ENCODE results near the gene ABHD17B.

Gene ABHD17B

DNA sequence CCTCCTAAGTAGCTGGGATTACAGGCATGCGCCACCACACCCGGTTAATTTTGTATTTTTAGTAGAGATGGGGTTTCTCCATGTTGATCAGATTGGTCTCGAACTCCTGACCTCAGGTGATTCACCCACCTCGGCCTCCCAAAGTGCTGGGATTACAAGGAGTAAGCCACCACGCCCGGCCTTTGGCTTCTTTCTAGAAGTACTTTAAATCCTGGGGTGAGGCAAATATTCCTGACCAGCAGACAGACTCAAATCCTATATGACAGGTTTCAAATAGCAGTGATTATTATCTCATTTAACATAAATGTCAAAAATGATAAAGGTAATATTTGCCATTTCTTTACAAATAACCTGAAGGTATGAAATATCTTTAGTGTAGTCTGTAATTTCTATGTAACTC, 35.6 kb downstream of the ABHD17B start:
- no peak for DNase-seq

GRCh38 chr9:71863631-71864030, 47.4 kb downstream of the ABHD17B start:
- DNase-seq, result no peak

DNA sequence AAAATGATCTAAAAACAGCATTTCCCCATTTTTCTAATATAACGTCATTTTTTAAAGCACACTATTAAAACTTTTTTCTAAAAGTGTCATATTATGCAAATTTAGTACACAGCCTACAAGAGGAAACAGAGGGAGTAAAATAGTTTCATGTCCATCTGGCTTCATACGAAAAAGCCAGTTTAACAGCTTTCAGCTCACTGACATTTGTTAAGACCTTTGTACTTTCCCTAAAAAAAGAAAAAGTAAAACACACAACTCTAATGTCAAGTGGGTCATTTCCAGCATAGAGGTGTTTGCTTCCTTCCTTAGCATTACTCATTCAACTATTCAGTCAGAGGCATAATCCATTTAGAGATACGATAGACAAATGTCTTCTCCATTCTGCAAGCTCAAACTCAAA, 49.4 kb downstream of the ABHD17B start:
- DNase-seq, result no peak

DNA sequence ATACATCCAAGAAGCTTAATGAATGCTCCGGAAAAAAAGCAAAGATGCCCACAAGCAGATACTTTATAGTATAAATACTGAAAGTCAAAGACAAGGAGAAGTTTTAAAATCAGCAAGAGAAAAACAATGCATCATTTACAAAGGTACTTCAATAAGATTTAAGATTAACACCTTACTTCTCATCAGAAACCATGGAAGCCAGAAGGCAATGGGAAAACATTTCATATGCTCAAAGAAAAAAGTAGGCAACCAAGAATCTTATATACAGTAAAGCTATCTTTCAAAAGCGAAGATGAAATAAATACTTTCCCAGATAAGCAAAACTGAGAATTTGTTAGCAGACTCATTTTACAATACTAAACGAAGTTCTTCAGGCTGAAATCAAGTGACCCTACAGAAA, 51.1 kb downstream of the ABHD17B start:
- no peak for DNase-seq

- no peak for DNase-seq
Measured at GRCh38 chr9:71858812-71859211, 52.2 kb downstream of the ABHD17B start.

DNA sequence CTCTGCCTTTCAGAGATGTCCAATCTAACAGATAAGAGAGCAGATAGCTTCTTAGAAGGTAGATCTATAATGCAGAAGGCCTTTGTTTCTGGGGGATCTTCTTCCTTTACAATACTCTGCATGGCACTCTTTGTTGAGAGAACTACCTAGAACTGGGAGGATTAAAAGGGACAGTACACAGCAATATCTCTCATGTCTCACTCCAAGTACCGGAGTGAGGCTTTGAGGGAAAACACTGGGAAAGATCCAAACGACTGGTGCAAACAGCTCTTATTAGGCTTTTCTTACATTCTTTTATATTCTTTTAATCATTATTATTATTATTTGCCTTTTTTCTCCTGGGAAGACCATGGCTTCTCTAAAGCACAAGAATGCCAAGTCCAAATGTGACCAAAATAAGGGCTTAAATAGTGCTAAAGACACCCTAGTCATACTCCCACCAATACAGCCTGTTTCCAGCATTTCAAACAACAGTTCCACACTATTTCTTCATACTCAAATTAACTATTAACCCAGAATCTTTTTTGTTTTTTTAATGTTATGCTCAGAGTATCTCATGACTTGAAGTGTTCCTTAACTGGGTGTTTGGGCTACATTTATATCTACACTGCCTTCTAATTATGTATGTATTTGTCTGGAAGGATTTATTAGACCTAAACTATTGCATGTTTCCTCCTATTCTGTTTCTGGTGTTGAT, 52.7 kb downstream of the ABHD17B start:
- no peak for DNase-seq

DNA sequence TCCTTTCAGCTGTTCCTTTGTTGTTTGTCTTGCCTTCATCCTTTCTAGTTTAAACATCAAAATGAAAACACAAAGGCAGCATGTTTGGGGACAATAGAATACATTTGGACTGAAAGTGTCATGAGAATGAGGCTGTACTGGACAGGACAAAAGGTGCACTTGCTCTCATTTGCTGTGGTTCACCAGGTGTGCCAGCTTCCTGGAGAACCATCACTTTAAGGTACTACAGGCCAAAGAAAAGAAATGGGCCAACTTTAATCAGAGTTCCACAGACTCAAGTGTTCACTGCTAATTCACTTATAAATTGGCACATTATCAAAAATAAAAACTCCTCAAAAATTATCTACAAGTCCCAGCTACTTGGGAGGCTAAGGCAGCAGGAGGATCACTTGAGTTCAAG, 53.8 kb downstream of the ABHD17B start:
- peak; percentile 48 for DNase-seq

DNA sequence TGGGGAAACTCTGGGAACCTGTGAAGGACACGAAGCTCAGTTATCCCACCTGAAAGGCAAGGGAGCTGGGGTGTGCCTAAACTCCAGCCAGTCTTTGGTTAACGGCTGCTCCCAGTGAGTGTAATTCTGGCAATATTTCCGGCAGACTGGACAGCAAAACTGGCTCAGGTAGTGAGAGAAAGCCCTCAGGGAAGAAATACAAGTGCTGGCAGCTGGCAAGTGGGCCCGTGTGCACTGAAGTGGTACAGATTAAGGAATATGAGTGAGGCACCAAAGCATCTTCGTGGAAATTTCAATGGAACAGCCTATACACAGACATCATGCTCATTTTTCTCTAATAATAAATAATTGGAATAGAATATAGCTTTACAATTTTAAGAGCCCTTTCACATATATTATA, 56.2 kb downstream of the ABHD17B start:
- DNase-seq, result no peak

GRCh38 chr9:71853084-71853483, 57.9 kb downstream of the ABHD17B start:
- DNase-seq, result no peak

GRCh38 chr9:71850996-71851395, 60.0 kb downstream of the ABHD17B start:
- DNase-seq, result no peak

- DNase-seq, result no peak
Measured at GRCh38 chr9:71847892-71848291, 63.1 kb downstream of the ABHD17B start.

DNA sequence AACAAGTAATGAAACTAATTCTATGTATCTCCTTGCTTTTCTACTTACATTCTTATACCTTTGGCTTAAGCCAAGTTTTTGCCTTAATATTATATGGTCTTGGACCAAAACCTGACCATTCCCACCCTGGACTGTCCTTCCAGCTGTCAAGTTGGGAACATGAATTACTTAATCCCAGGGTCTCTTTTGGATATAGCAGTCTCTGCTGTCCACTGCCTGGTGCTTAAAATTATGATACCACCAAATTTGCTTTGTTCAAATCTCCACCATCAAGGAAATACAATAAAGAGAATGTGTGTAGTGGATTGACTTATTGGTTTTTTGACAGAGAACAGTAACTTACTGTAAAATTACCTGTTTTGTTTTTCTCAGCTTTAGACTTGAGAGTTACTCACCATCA, 66.2 kb downstream of the ABHD17B start:
- no peak for DNase-seq

GRCh38 chr9:71839668-71840067, 71.3 kb downstream of the ABHD17B start:
- DNase-seq, result no peak

- DNase-seq, result no peak
Measured at GRCh38 chr9:71835596-71835995, 75.4 kb downstream of the ABHD17B start.

- no peak for DNase-seq
Measured at GRCh38 chr9:71830929-71831328, 80.1 kb downstream of the ABHD17B start.

DNA sequence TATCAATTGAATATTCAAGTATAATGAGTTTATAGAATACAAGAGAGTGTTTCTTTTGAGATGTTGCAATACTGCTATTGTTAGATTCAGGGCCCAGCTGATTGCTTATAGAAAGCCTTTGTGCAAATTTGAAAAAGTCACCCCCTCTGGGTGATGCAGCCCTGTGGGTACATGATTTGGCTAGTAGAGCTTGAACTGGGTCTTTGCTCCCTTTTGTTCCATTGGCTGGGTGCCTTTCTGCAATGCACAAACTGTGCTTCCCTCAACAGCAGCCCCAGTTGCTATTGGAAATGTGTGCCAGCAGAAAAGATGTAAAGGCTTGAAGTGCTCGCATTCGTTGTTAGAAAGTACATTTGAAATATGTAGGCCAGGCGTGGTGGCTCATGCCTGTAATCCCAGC, 80.8 kb downstream of the ABHD17B start:
- no peak for DNase-seq

GRCh38 chr9:71826279-71826678, 84.7 kb downstream of the ABHD17B start:
- DNase-seq, result no peak

- DNase-seq, result no peak
Measured at GRCh38 chr9:71824257-71824656, 86.7 kb downstream of the ABHD17B start.

GRCh38 chr9:71822935-71823334, 88.1 kb downstream of the ABHD17B start:
- DNase-seq, result no peak

- peak; percentile 48 for DNase-seq
Measured at GRCh38 chr9:71822456-71822855, 88.5 kb downstream of the ABHD17B start.

- no peak for DNase-seq
Measured at GRCh38 chr9:71821405-71821804, 89.6 kb downstream of the ABHD17B start.

DNA sequence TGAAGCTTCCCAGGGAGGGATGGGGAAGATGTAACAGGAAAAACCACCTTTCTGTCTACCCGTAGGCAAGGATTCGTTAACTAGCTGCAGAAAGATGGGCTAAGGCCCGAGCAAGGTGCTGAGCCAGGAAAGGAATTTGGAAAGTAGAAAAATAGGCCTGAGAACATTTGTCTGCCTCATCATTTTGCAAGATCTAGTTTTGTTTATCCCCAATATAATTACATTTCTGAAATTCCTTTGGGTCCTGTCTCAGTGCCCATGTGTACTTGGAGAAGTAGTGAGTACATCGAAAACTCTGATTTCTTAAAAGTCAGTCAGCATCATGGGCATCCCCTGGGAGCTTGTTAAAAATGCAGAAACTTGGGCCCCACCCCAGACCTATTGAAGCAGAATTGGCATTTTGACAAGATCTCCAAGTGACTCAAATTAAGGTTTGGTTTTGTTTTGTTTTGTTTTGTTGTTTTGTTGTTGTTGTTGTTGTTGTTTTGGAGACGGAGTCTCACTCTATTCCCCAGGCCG, 90.5 kb downstream of the ABHD17B start:
- DNase-seq, result peak; percentile 12

- peak; percentile 70 for DNase-seq
Measured at GRCh38 chr9:71819115-71819739, 91.8 kb downstream of the ABHD17B start.

GRCh38 chr9:71816916-71817451, 94.0 kb downstream of the ABHD17B start:
- no peak for DNase-seq

Data from hematopoietic multipotent progenitor cell treated with erythropoietin and hydrocortisone succinate and interleukin-3 and kit ligand, for 6 days (in vitro differentiated cells).